Measurements from ENCODE around the gene CNFN.

The CNFN gene

GRCh38 chr19:42389899-42390298 lies at the start of gene CNFN:
TSS of gene CNFN (minus strand) at chr19:42390297. CDS start at chr19:42389037, 1,260 bp downstream.
- no peak for DNase-seq (ENCODE audit: low read depth, low spot score)

- DNase-seq (ENCODE audit: low read depth, low spot score): no peak
Observed at GRCh38 chr19:42436006-42436405, 45.9 kb upstream of the CNFN start.

- DNase-seq (ENCODE audit: low read depth, low spot score): no peak
Observed at GRCh38 chr19:42435316-42435715, 45.2 kb upstream of the CNFN start.

- DNase-seq (ENCODE audit: low read depth, low spot score): peak; percentile 37
Observed at GRCh38 chr19:42433503-42434260, 43.6 kb upstream of the CNFN start.

GRCh38 chr19:42431486-42431885 lies 41.4 kb upstream of the CNFN start:
- no peak for DNase-seq (ENCODE audit: low read depth, low spot score)

GRCh38 chr19:42428676-42429075 lies 38.6 kb upstream of the CNFN start:
- no peak for DNase-seq (ENCODE audit: low read depth, low spot score)

- DNase-seq (ENCODE audit: low read depth, low spot score): no peak
Observed at GRCh38 chr19:42427313-42427712, 37.2 kb upstream of the CNFN start, which contains the start of gene LIPE. TSS of gene LIPE (minus strand) at chr19:42427388. CDS start at chr19:42427149, 239 bp downstream.

- no peak for DNase-seq (ENCODE audit: low read depth, low spot score)
Observed at GRCh38 chr19:42426643-42427042, 36.5 kb upstream of the CNFN start.

GRCh38 chr19:42424712-42425131 lies 34.6 kb upstream of the CNFN start:
- no peak for DNase-seq (ENCODE audit: low read depth, low spot score)

GRCh38 chr19:42424345-42424707 lies 34.2 kb upstream of the CNFN start:
- DNase-seq (ENCODE audit: low read depth, low spot score): no peak

- peak; percentile 94 for DNase-seq (ENCODE audit: low read depth, low spot score)
Observed at GRCh38 chr19:42423462-42424344, 33.6 kb upstream of the CNFN start.

GRCh38 chr19:42422901-42423461 lies 32.9 kb upstream of the CNFN start:
- DNase-seq (ENCODE audit: low read depth, low spot score): no peak

- no peak for DNase-seq (ENCODE audit: low read depth, low spot score)
Observed at GRCh38 chr19:42422092-42422900, 32.2 kb upstream of the CNFN start.

GRCh38 chr19:42421591-42422031 lies 31.5 kb upstream of the CNFN start:
- DNase-seq (ENCODE audit: low read depth, low spot score): no peak

- no peak for DNase-seq (ENCODE audit: low read depth, low spot score)
Observed at GRCh38 chr19:42421101-42421500, 31.0 kb upstream of the CNFN start.

GRCh38 chr19:42420055-42420544 lies 30.0 kb upstream of the CNFN start:
- DNase-seq (ENCODE audit: low read depth, low spot score): peak; percentile 33

- DNase-seq (ENCODE audit: low read depth, low spot score): no peak
Observed at GRCh38 chr19:42419309-42419708, 29.2 kb upstream of the CNFN start.

- DNase-seq (ENCODE audit: low read depth, low spot score): no peak
Observed at GRCh38 chr19:42412661-42413076, 22.6 kb upstream of the CNFN start.

- peak; percentile 22 for DNase-seq (ENCODE audit: low read depth, low spot score)
Observed at GRCh38 chr19:42412227-42412626, 22.1 kb upstream of the CNFN start.

GRCh38 chr19:42411581-42412178 lies 21.6 kb upstream of the CNFN start:
- DNase-seq (ENCODE audit: low read depth, low spot score): no peak

- DNase-seq (ENCODE audit: low read depth, low spot score): no peak
Observed at GRCh38 chr19:42410371-42410770, 20.3 kb upstream of the CNFN start.

Measured in astrocyte of the hippocampus (primary cell).